Measurements from ENCODE around the gene ATXN2. TPM values are rescaled to one million over a fixed set of nuclear protein-coding genes. Genes with fewer than 3 reads are reported as not detected.
A peak's percentile ranks its signal among the peaks of the same experiment; 100 is the strongest.
"Not testable (repeated sequence)": the region's sequence is repeated elsewhere in the genome, so short reads cannot be mapped to it uniquely, and the experiment has no call there.

Gene ATXN2
- polyA plus RNA-seq, 1 donor, result 102 TPM

- no peak for DNase-seq
These were observed 20.7 kb downstream of the ATXN2 start for GRCh38 chr12:111578276-111578970.

DNA sequence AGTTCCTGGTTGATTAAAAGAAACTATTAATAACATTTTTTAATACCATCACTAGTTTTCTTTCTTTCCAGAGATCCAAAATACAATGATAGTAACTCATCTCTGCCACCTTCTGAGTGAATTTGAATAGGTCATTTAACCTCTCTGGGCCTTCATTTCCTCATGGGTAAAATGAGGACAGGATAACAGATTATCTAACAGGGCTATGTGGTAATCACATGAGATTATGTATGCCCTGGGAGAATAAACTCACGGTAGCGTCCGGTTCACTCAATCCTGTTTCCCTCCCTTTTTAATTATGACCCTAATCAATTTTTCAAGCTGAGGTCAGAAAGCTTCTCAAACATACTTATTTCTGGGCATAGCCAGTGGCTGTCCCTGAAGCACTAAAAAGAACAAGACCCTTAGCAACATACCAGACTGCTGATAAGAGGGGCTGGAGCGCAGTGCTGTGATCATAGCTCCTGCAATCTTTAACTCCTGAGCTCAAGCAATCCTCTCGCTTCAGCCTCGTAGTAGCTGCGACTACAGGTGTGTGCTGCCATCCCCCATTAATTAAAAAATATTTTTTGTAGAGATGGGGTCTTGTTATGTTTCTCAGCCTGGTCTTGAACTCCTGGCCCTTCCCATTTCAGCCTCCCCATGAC lies 24.2 kb downstream of the ATXN2 start:
- no peak for DNase-seq

DNA sequence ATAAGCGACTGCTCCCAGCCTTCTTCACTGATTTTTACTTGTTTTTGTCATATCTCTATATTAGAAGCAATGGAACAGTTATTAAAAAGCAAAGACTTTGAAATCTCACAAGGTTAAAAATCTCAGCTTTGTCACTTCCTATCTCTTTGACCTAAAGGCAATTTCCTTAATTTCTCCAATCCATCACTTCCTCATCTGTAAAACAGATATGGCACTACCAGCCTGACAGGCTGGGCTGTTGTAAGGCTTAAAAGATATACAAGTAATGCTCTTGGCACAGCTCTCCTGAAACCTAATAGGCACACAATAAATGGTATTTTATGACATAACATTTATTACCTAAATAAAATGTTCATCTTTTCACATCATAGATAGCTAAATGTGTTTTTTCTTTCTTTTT lies 25.6 kb downstream of the ATXN2 start:
- no peak for DNase-seq

- no peak for DNase-seq
These were observed 28.8 kb downstream of the ATXN2 start for GRCh38 chr12:111570084-111570961.

- no peak for DNase-seq
These were observed 29.6 kb downstream of the ATXN2 start for GRCh38 chr12:111569363-111570083.

GRCh38 chr12:111560844-111561243 lies 38.3 kb downstream of the ATXN2 start:
- not testable (repeated sequence) for DNase-seq

GRCh38 chr12:111558107-111558376 lies 41.1 kb downstream of the ATXN2 start:
- DNase-seq, result no peak

- no peak for DNase-seq
These were observed 41.6 kb downstream of the ATXN2 start for GRCh38 chr12:111557271-111558106.

GRCh38 chr12:111556676-111557075 lies 42.4 kb downstream of the ATXN2 start:
- DNase-seq, result no peak

GRCh38 chr12:111555313-111555712 lies 43.8 kb downstream of the ATXN2 start:
- DNase-seq, result not testable (repeated sequence)

- no peak for DNase-seq
These were observed 52.2 kb downstream of the ATXN2 start for GRCh38 chr12:111546758-111547383.

GRCh38 chr12:111546171-111546570 lies 52.9 kb downstream of the ATXN2 start:
- no peak for DNase-seq

- DNase-seq, result no peak
These were observed 55.1 kb downstream of the ATXN2 start for GRCh38 chr12:111544032-111544431.

GRCh38 chr12:111532751-111533150 lies 66.4 kb downstream of the ATXN2 start:
- no peak for DNase-seq

- peak; percentile 35 for DNase-seq
These were observed 69.4 kb downstream of the ATXN2 start for GRCh38 chr12:111529424-111530368.

DNA sequence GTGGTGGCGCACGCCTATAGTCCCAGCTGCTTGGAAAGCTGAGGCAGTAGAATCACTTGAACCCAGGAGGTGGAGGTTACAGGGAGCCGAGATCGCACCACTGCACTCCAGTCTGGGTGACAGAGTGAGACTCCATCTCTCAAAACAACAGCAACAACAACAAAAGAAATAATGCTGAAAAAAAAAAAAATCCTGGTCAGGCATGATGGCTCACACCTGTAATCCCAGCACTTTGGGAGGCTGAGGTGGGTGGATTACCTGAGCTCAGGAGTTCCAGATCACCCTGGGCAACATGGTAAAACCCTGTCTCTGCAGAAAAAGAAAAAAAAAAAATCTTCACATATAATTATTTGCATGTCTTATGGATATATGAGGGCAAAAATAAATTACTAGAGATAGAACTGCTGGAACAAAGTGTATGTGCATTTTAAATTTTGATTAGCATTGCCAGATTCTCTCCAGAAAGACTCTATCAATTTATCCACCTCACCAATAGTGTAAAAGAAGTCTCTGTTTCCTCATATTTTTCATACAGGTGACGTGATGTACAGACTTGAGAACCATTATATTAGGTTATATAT lies 75.4 kb downstream of the ATXN2 start:
- DNase-seq, result no peak

GRCh38 chr12:111521801-111522200 lies 77.3 kb downstream of the ATXN2 start:
- DNase-seq, result no peak

GRCh38 chr12:111519937-111520336 lies 79.2 kb downstream of the ATXN2 start:
- DNase-seq, result no peak

- DNase-seq, result no peak
These were observed 80.0 kb downstream of the ATXN2 start for GRCh38 chr12:111519083-111519482.
